H1 (cell line): ENCODE data around the gene LLGL2. TPM values are rescaled to one million over a fixed set of nuclear protein-coding genes. Genes with fewer than 3 reads are reported as not detected.

Experiments used
- CTCF ChIA-PET: fragments of 300-600 bp; sonication (Branson Sonifier 250); formaldehyde crosslinking; loops from one replicate; lab custom pipeline; 2021; ENCODE audit not compliant: partially characterized antibody; lab: Charles Lee
- POLR2A ChIA-PET: fragments of 300-600 bp; sonication (Branson Sonifier 250); formaldehyde crosslinking; loops from one replicate; lab custom pipeline; 2021; ENCODE audit warnings: inconsistent platforms; ENCODE audit not compliant: partially characterized antibody; lab: Charles Lee
- DNase-seq, 2 experiments: peaks; one replicate each; pipeline versions ENCODE4 v3.0.0 to v3.0.0-alpha.2; 2010 to 2022; ENCODE audit warnings: low spot score in 2 of 2, low read depth in 1 of 2, mixed read lengths in 1 of 2
- FAIRE-seq: peaks from 2 replicates; lab custom pipeline; 2011; peaks lifted over from hg19 to GRCh38; lab: Jason Lieb, UNC
- H2AFZ ChIP-seq: 2 replicates; pipeline ENCODE4 v1.8.1; 2012; ENCODE audit warnings: low read length, inconsistent platforms
- H2AK5ac ChIP-seq: 2 replicates; pipeline ENCODE4 v1.6.1; 2013; ENCODE audit warnings: low read depth, low read length
- H2BK120ac ChIP-seq: replicated peaks from 2 replicates; pipeline ENCODE3; 2013; ENCODE audit warnings: low read depth, low read length, inconsistent platforms
- H2BK12ac ChIP-seq: 2 replicates; pipeline ENCODE4 v1.6.1; 2013; ENCODE audit warnings: low read depth, low read length
- H2BK15ac ChIP-seq: 2 replicates; pipeline ENCODE4 v1.6.1; 2013; ENCODE audit warnings: low read length
- H2BK20ac ChIP-seq: 2 replicates; pipeline ENCODE4 v1.6.1; 2013; ENCODE audit warnings: low read length
- H2BK5ac ChIP-seq: 2 replicates; pipeline ENCODE4 v1.6.1; 2013; ENCODE audit warnings: low read depth, low read length
- H3K14ac ChIP-seq: 2 replicates; pipeline ENCODE4 v1.6.1; 2013; ENCODE audit warnings: inconsistent platforms; ENCODE audit not compliant: insufficient read length
- H3K18ac ChIP-seq: 2 replicates; pipeline ENCODE4 v1.6.1; 2013; ENCODE audit warnings: low read length; ENCODE audit errors: extremely low read depth
- H3K23ac ChIP-seq: 2 replicates; pipeline ENCODE4 v1.6.1; 2013; ENCODE audit warnings: inconsistent platforms; ENCODE audit not compliant: insufficient read length
- H3K23me2 ChIP-seq: 2 replicates; pipeline ENCODE4 v1.6.1; 2013; ENCODE audit warnings: low read depth, low read length
- H3K27ac ChIP-seq: 2 replicates; pipeline ENCODE4 v1.6.1; 2011; ENCODE audit warnings: low read depth, low read length, inconsistent platforms
- H3K27me3 ChIP-seq, 4 experiments: replicated peaks in 1 of 4; 1 replicate in 1 of 4; 2 replicates in 3 of 4; pipeline versions ENCODE4 v1.6.1 to v1.8.1; 2011 to 2013; ENCODE audit warnings: low read length in 3 of 4, mild to moderate bottlenecking in 3 of 4, inconsistent platforms in 2 of 4, mixed read lengths in 2 of 4, moderate library complexity in 1 of 4; ENCODE audit not compliant: control insufficient read depth in 3 of 4, insufficient read depth in 3 of 4; ENCODE audit errors: extremely low read depth in 1 of 4
- H3K36me3 ChIP-seq, 4 experiments: 2 replicates each; pipeline versions ENCODE4 v1.6.1 to v1.8.1; 2011 to 2013; ENCODE audit warnings: mild to moderate bottlenecking in 4 of 4, low read length in 3 of 4, moderate library complexity in 2 of 4, control low read depth in 1 of 4, inconsistent platforms in 1 of 4; ENCODE audit not compliant: insufficient read depth in 4 of 4, control insufficient read depth in 2 of 4
- H3K4ac ChIP-seq: replicated peaks from 2 replicates; pipeline ENCODE3; 2013; ENCODE audit warnings: low read length, low read depth, mixed read lengths, inconsistent platforms; ENCODE audit not compliant: insufficient read length
- H3K4me1 ChIP-seq, 4 experiments: replicated peaks in 1 of 4; 1 replicate in 1 of 4; 2 replicates in 3 of 4; pipeline versions ENCODE4 v1.6.1 to v1.8.1; 2011 to 2013; ENCODE audit warnings: low read length in 3 of 4, inconsistent platforms in 2 of 4, mixed read lengths in 1 of 4; ENCODE audit not compliant: insufficient read depth in 4 of 4, control insufficient read depth in 3 of 4
- H3K4me2 ChIP-seq, 2 experiments: 2 replicates each; pipeline versions ENCODE4 v1.6.1 to v1.8.1; 2011 to 2013; ENCODE audit warnings: low read depth in 2 of 2, low read length in 2 of 2, control low read depth in 1 of 2, inconsistent platforms in 1 of 2, mild to moderate bottlenecking in 1 of 2; ENCODE audit not compliant: insufficient read depth in 1 of 2
- H3K4me3 ChIP-seq, 4 experiments: fragments of 200-600, 300-600 bp in 1 of 4; sonication (generic), shearing (Covaris generic), sonication (Bioruptor Twin) in 1 of 4; 2 replicates each; pipeline versions ENCODE4 v1.5.1 to v1.8.1; 2011 to 2016; ENCODE audit warnings: low read length in 4 of 4, low read depth in 3 of 4, control low read depth in 2 of 4, inconsistent platforms in 2 of 4, mild to moderate bottlenecking in 2 of 4, mixed read lengths in 1 of 4, moderate library complexity in 1 of 4; ENCODE audit not compliant: insufficient read depth in 2 of 4; ENCODE audit errors: extremely low read depth in 1 of 4
- H3K56ac ChIP-seq: replicated peaks from 2 replicates; pipeline ENCODE3; 2013; ENCODE audit warnings: low read depth, mild to moderate bottlenecking, mixed read lengths, low read length, inconsistent platforms; ENCODE audit not compliant: insufficient read length
- H3K79me1 ChIP-seq: 2 replicates; pipeline ENCODE4 v1.6.1; 2013; ENCODE audit warnings: low read depth, low read length, control low read depth
- H3K79me2 ChIP-seq, 2 experiments: 2 replicates each; pipeline versions ENCODE4 v1.6.1 to v1.8.1; 2012 to 2013; ENCODE audit warnings: low read length in 2 of 2, mild to moderate bottlenecking in 2 of 2, inconsistent platforms in 1 of 2; ENCODE audit not compliant: insufficient read depth in 2 of 2, control insufficient read depth in 1 of 2
- H3K9ac ChIP-seq, 4 experiments: replicated peaks in 1 of 4; 1 replicate in 1 of 4; 2 replicates in 3 of 4; pipeline versions ENCODE4 v1.6.1 to v1.8.1; 2011 to 2013; ENCODE audit warnings: low read depth in 3 of 4, low read length in 3 of 4, control low read depth in 2 of 4, mild to moderate bottlenecking in 2 of 4, moderate library complexity in 2 of 4, inconsistent platforms in 1 of 4; ENCODE audit errors: extremely low read depth in 1 of 4
- H3K9me3 ChIP-seq, 2 experiments: 2 replicates each; pipeline versions ENCODE4 v1.6.1 to v1.8.1; 2012 to 2013; ENCODE audit warnings: mild to moderate bottlenecking in 2 of 2, moderate library complexity in 2 of 2, control low read depth in 1 of 2, inconsistent platforms in 1 of 2, low read depth in 1 of 2, low read length in 1 of 2, mixed read lengths in 1 of 2; ENCODE audit not compliant: insufficient read depth in 2 of 2
- H4K20me1 ChIP-seq, 2 experiments: replicated peaks in 1 of 2; 2 replicates each; pipeline versions ENCODE3 to v1.8.1; 2011 to 2013; ENCODE audit warnings: inconsistent platforms in 2 of 2, low read length in 2 of 2, mild to moderate bottlenecking in 1 of 2; ENCODE audit not compliant: insufficient read depth in 2 of 2, control insufficient read depth in 1 of 2
- H4K5ac ChIP-seq: 2 replicates; pipeline ENCODE4 v1.6.1; 2013; ENCODE audit warnings: low read length, low read depth, mixed read lengths, inconsistent platforms; ENCODE audit not compliant: insufficient read length
- H4K8ac ChIP-seq: 2 replicates; pipeline ENCODE4 v1.8.0; 2013; ENCODE audit warnings: mild to moderate bottlenecking, moderate library complexity, low read length, inconsistent platforms; ENCODE audit not compliant: insufficient read depth; ENCODE audit errors: extremely low read depth
- H4K91ac ChIP-seq: replicated peaks from 2 replicates; pipeline ENCODE3; 2013; ENCODE audit warnings: low read length, mixed read lengths, inconsistent platforms; ENCODE audit not compliant: insufficient read length
- CEBPB ChIP-seq: IDR thresholded peaks from 2 replicates; pipeline ENCODE4 v1.6.1; 2012; ENCODE audit warnings: low read depth, low read length
- JUN ChIP-seq: IDR thresholded peaks from 2 replicates; pipeline ENCODE4 v1.6.1; 2011; ENCODE audit warnings: low read depth, mild to moderate bottlenecking, improper control_type of control experiment, low read length
- POU5F1 ChIP-seq: IDR thresholded peaks from 2 replicates; pipeline ENCODE4 v1.6.1; 2011; ENCODE audit warnings: low read depth, mild to moderate bottlenecking, low read length, moderate library complexity
- SIRT6 ChIP-seq: IDR thresholded peaks from one replicate; pipeline ENCODE4 v1.7.1; 2012; ENCODE audit warnings: low read length, inconsistent platforms
- SP1 ChIP-seq: IDR thresholded peaks from 2 replicates; pipeline ENCODE4 v1.6.1; 2011; ENCODE audit warnings: low read depth, low read length
- TAF1 ChIP-seq: IDR thresholded peaks from 2 replicates; pipeline ENCODE4 v1.6.1; 2011; ENCODE audit warnings: mild to moderate bottlenecking, low read depth, low read length
- TEAD4 ChIP-seq: IDR thresholded peaks from 2 replicates; pipeline ENCODE4 v1.6.1; 2012; ENCODE audit warnings: low read depth, low read length, inconsistent platforms, mixed read lengths
- WGBS, 2 experiments: shearing (Covaris generic) in 1 of 2; methylation state at CpG; one replicate each; pipeline versions ENCODE4 v1.1.6 to v1.1.7; 2013 to 2015; ENCODE audit warnings: low lambda C conversion rate in 2 of 2, mixed read lengths in 2 of 2, inconsistent platforms in 1 of 2, low coverage in 1 of 2, missing lambda C conversion rate in 1 of 2; ENCODE audit not compliant: insufficient replicate concordance in 2 of 2, insufficient coverage in 1 of 2, insufficient read length in 1 of 2; ENCODE audit errors: extremely low coverage in 1 of 2, missing lambda C conversion rate in 1 of 2; 5-methylcytosine and 5-hydroxymethylcytosine counted together
- polyA plus RNA-seq, 7 experiments: library from polyadenylated mRNA; depleted of rRNA in 3 of 7; stranded (reverse) in 5 of 7; unstranded in 2 of 7; fragments of >200 nt in 5 of 7; fragments of 200-250 nt in 2 of 7; gene quantifications; 1 replicate in 5 of 7; 2 replicates in 1 of 7; 4 replicates in 1 of 7; pipeline versions ENCODE4 v1.2.1 to v1.2.3, GENCODE V29; 2011 to 2013; ENCODE audit warnings: missing spikeins in 2 of 7, mixed read lengths in 2 of 7
- total RNA-seq: library from RNA; stranded (reverse); fragmentation: NEBNext Ultra II Directional; extraction: Animal tissue kit (Norgen Biotek cat#: 25700); gene quantifications from 2 replicates; pipeline ENCODE4 v1.2.1, GENCODE V29; 2021
- TF ChIP-seq, protein P1 (sequence below), 3 experiments: IDR thresholded peaks; 1 replicate in 2 of 3; 2 replicates in 1 of 3; pipeline versions ENCODE4 v1.5.1 to v1.6.1; 2011; ENCODE audit warnings: low read length in 3 of 3, mild to moderate bottlenecking in 3 of 3, inconsistent platforms in 2 of 3, low read depth in 1 of 3, moderate library complexity in 1 of 3; ENCODE audit not compliant: insufficient read depth in 1 of 3; ENCODE audit errors: control extremely low read depth in 1 of 3

LLGL2 gene
- total and polyA plus RNA-seq, 2 of the 8 experiments (the other 6 are each of a cell fraction or from before 2014, with no cell fraction given): 64.5 to 77.1 TPM

DNA sequence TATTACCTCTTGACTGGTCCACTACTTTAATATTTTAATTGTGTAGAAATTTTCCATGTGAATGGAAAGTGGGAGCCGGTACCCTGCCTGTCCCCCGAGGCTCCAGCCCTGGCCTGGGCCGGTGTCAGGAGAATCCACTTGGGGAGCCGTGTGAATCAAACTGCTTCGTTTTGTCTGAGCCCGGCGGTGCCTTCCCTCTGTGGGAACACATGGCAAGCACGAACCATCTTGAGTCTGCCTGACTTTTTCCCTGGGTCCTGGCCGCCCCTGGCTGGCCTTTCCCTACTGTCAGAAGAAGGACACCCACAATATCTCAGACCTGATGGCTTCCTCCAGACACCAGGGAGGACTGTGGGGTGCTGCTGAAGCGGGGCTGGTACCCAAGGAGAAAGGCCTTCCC is 49.7 kb downstream of the LLGL2 start:
- H3K18ac ChIP-seq: no peak overlapping the region
- no peak overlapping the region for H3K4me2 ChIP-seq
- CTCF ChIA-PET: no interaction called here
- H2BK120ac ChIP-seq: no peak overlapping the region
- H4K20me1 ChIP-seq: no peaks in the 10 kb centered on the region
- H3K79me1 ChIP-seq: no peaks in the 10 kb centered on the region
- no peak overlapping the region for H4K5ac ChIP-seq
- 86% methylated on average over 10 of the region's 10 CpGs; no CpG with 5 or more reads in 1 of the 2 experiments for WGBS, 2 experiments
- H3K4me3 ChIP-seq: no peak overlapping the region
- H3K4me1 ChIP-seq: peaks cover 0 to 4% (median 0%) of the 10 kb centered on the region in 4 experiments; a peak in 1 of 7 replicates
- H3K79me2 ChIP-seq: no peaks in the 10 kb centered on the region
- no peak overlapping the region for H3K27ac ChIP-seq
- no peak overlapping the region for H3K9ac ChIP-seq
- no peak overlapping the region for H2AK5ac ChIP-seq
- POLR2A ChIA-PET: no interaction called here
- no peak overlapping the region for H3K56ac ChIP-seq
- no peak for DNase-seq
- no peak overlapping the region for H3K4ac ChIP-seq
- no peak overlapping the region for H2BK20ac ChIP-seq
- H3K23me2 ChIP-seq: no peaks in the 10 kb centered on the region
- H4K8ac ChIP-seq: no peak overlapping the region
- H3K23ac ChIP-seq: no peak overlapping the region
- H4K91ac ChIP-seq: no peak overlapping the region
- no peaks in the 10 kb centered on the region for H3K9me3 ChIP-seq
- H2BK5ac ChIP-seq: no peak overlapping the region
- H2BK15ac ChIP-seq: no peak overlapping the region
- H2BK12ac ChIP-seq: no peak overlapping the region
- H3K27me3 ChIP-seq: no peaks in the 10 kb centered on the region
- FAIRE-seq: no peak
- peaks cover 0 to 5% (median 2%) of the 10 kb centered on the region in 4 experiments; a peak in 2 of 8 replicates for H3K36me3 ChIP-seq
- no peak overlapping the region for H3K14ac ChIP-seq
- TF ChIP-seq SIRT6 (no peak), POU5F1 (no peak), JUN (no peak), SP1 (no peak), TAF1 (no peak), CEBPB (no peak), TEAD4 (no peak)
- TF ChIP-seq, protein P1, sequence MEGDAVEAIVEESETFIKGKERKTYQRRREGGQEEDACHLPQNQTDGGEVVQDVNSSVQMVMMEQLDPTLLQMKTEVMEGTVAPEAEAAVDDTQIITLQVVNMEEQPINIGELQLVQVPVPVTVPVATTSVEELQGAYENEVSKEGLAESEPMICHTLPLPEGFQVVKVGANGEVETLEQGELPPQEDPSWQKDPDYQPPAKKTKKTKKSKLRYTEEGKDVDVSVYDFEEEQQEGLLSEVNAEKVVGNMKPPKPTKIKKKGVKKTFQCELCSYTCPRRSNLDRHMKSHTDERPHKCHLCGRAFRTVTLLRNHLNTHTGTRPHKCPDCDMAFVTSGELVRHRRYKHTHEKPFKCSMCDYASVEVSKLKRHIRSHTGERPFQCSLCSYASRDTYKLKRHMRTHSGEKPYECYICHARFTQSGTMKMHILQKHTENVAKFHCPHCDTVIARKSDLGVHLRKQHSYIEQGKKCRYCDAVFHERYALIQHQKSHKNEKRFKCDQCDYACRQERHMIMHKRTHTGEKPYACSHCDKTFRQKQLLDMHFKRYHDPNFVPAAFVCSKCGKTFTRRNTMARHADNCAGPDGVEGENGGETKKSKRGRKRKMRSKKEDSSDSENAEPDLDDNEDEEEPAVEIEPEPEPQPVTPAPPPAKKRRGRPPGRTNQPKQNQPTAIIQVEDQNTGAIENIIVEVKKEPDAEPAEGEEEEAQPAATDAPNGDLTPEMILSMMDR (IDR thresholded peaks at IDR 0.05; ENCODE audit: control extremely low read depth in 1 of 3, insufficient read depth in 1 of 3, low read depth in 1 of 3, low read length in 3 of 3): no peak
- H2AFZ ChIP-seq: no peak overlapping the region
